Large intestine (tissue), 12 donors: ENCODE results near the gene ATG3. TPM values are rescaled to one million over a fixed set of nuclear protein-coding genes. Genes with fewer than 3 reads are reported as not detected.

Experiments
- DNase-seq, 2 donors: peaks; one replicate each; pipeline versions ENCODE4 v3.0.0 to v3.0.0-alpha.2; 2013
- H3K27ac ChIP-seq: one replicate; pipeline ENCODE4 v1.5.1; 2013; ENCODE audit warnings: low read length
- H3K27me3 ChIP-seq: 2 replicates; pipeline ENCODE4 v1.6.1; 2013; ENCODE audit warnings: low read length; ENCODE audit not compliant: control insufficient read depth, insufficient read depth
- H3K36me3 ChIP-seq: 2 replicates; pipeline ENCODE4 v1.6.1; 2013; ENCODE audit warnings: low read length; ENCODE audit not compliant: control insufficient read depth, insufficient read depth
- H3K4me1 ChIP-seq: one replicate; pipeline ENCODE4 v1.6.1; 2013; ENCODE audit warnings: low read length; ENCODE audit not compliant: control insufficient read depth, insufficient read depth
- H3K4me3 ChIP-seq: one replicate; pipeline ENCODE4 v1.5.1; 2013; ENCODE audit warnings: low read length
- H3K9me3 ChIP-seq: one replicate; pipeline ENCODE4 v1.6.1; 2013; ENCODE audit warnings: mild to moderate bottlenecking, low read depth, low read length, moderate library complexity; ENCODE audit not compliant: control insufficient read depth
- WGBS: methylation state at CpG from one replicate; pipeline ENCODE4 v1.1.5; 2013; ENCODE audit warnings: low lambda C conversion rate; ENCODE audit not compliant: insufficient coverage; 5-methylcytosine and 5-hydroxymethylcytosine counted together
- long read RNA-seq, 11 donors: transcript quantifications; one replicate each; lab custom pipeline, GENCODE V29; 2026
- polyA plus RNA-seq: library from polyadenylated mRNA; unstranded; fragments of 120-200 nt; gene quantifications from one replicate; pipeline ENCODE4 v1.2.1, GENCODE V29; 2013

The ATG3 gene
- polyA plus RNA-seq, result 45.1 TPM
- long read RNA-seq, donor 1, transcript ATG3-201 (12 exons, 1,570 nt), result major isoform, 17 of 19 reads
- long read RNA-seq, donor 1, partial matches to known transcripts, result 0 of 19 reads
- long read RNA-seq, donor 1, other reads (novel, unspliced or antisense), result 0 of 19 reads
- long read RNA-seq, donor 2, transcript ATG3-201 (12 exons, 1,570 nt), result major isoform, 24 of 47 reads
- long read RNA-seq, donor 2, partial matches to known transcripts, result 18 of 47 reads
- long read RNA-seq, donor 2, other reads (novel, unspliced or antisense), result 0 of 47 reads
- long read RNA-seq, donor 3, result 0 reads
- long read RNA-seq, donor 4, partial matches to known transcripts, result 0 of 6 reads
- long read RNA-seq, donor 4, other reads (novel, unspliced or antisense), result 0 of 6 reads
- long read RNA-seq, donor 5, transcript ATG3-201 (12 exons, 1,570 nt), result major isoform, 19 of 32 reads
- long read RNA-seq, donor 5, partial matches to known transcripts, result 11 of 32 reads
- long read RNA-seq, donor 5, other reads (novel, unspliced or antisense), result 0 of 32 reads
- long read RNA-seq, donor 6, transcript ATG3-201 (12 exons, 1,570 nt), result major isoform, 20 of 162 reads
- long read RNA-seq, donor 6, partial matches to known transcripts, result 135 of 162 reads
- long read RNA-seq, donor 6, other reads (novel, unspliced or antisense), result 0 of 162 reads
- long read RNA-seq, donor 7, transcript ATG3-201 (12 exons, 1,570 nt), result major isoform, 8 of 22 reads
- long read RNA-seq, donor 7, partial matches to known transcripts, result 12 of 22 reads
- long read RNA-seq, donor 7, other reads (novel, unspliced or antisense), result 0 of 22 reads
- long read RNA-seq, donor 8, transcript ATG3-207 (2 exons, 2,758 nt), result minor isoform, 6 of 52 reads
- long read RNA-seq, donor 8, transcript ATG3-201 (12 exons, 1,570 nt), result major isoform, 26 of 52 reads
- long read RNA-seq, donor 8, partial matches to known transcripts, result 18 of 52 reads
- long read RNA-seq, donor 8, other reads (novel, unspliced or antisense), result 0 of 52 reads
- long read RNA-seq, donor 9, transcript ATG3-201 (12 exons, 1,570 nt), result major isoform, 19 of 47 reads
- long read RNA-seq, donor 9, partial matches to known transcripts, result 13 of 47 reads
- long read RNA-seq, donor 9, other reads (novel, unspliced or antisense), result 11 of 47 reads
- long read RNA-seq, donor 10, transcript ATG3-201 (12 exons, 1,570 nt), result major isoform, 28 of 50 reads
- long read RNA-seq, donor 10, partial matches to known transcripts, result 6 of 50 reads
- long read RNA-seq, donor 10, other reads (novel, unspliced or antisense), result 14 of 50 reads
- long read RNA-seq, donor 11, transcript ATG3-201 (12 exons, 1,570 nt), result major isoform, 16 of 32 reads
- long read RNA-seq, donor 11, partial matches to known transcripts, result 13 of 32 reads
- long read RNA-seq, donor 11, other reads (novel, unspliced or antisense), result 0 of 32 reads

GRCh38 chr3:112561734-112562529 is at the start of gene ATG3, which contains the start of gene SLC35A5:
Gene ATG3 (minus strand): TSS chr3:112561962. CDS start chr3:112561528, 434 bp downstream.
Gene SLC35A5 (plus strand): TSS chr3:112562045. CDS start chr3:112563404, 1,359 bp downstream.
- peak within 1 kb of the TSS; percentile 100 for H3K27ac ChIP-seq
- no peaks in the 10 kb centered on the region for H3K27me3 ChIP-seq
- peak within 1 kb of the TSS; percentile 95 for H3K4me3 ChIP-seq
- peaks cover 20% of the 10 kb centered on the region for H3K4me1 ChIP-seq
- no CpG with 5 or more reads among the region's 58 CpGs for WGBS
- peaks cover 5% of the 10 kb centered on the region for H3K36me3 ChIP-seq
- no peaks in the 10 kb centered on the region for H3K9me3 ChIP-seq
- DNase-seq, result peak; percentile 98 to 99

GRCh38 chr3:112610121-112610520 is 48.4 kb upstream of the ATG3 start:
- 76% methylated on average over 2 of the region's 3 CpGs for WGBS
- H3K36me3 ChIP-seq, result peaks cover 2% of the 10 kb centered on the region

GRCh38 chr3:112607863-112608262 is 46.1 kb upstream of the ATG3 start:
- Histone ChIP-seq H3K9me3 (no peaks in the 10 kb centered on the region), H3K36me3 (peaks cover 2% of the 10 kb centered on the region), H3K27ac (no peak overlapping the region), H3K27me3 (peaks cover 2% of the 10 kb centered on the region), H3K4me1 (no peaks in the 10 kb centered on the region), H3K4me3 (no peak overlapping the region)
- DNase-seq, result no peak

More at GRCh38 chr3:112610121-112610520, 48.4 kb upstream of the ATG3 start:
- DNase-seq, result no peak
- no peak overlapping the region for H3K4me3 ChIP-seq
- no peaks in the 10 kb centered on the region for H3K9me3 ChIP-seq
- peaks cover 2% of the 10 kb centered on the region for H3K27me3 ChIP-seq
- H3K27ac ChIP-seq, result no peak overlapping the region
- H3K4me1 ChIP-seq, result no peaks in the 10 kb centered on the region

- Histone ChIP-seq H3K27ac (no peak overlapping the region), H3K36me3 (peaks cover 2% of the 10 kb centered on the region), H3K9me3 (no peaks in the 10 kb centered on the region), H3K27me3 (peaks cover 2% of the 10 kb centered on the region), H3K4me3 (no peak overlapping the region), H3K4me1 (no peaks in the 10 kb centered on the region)
- WGBS, result no CpG with 5 or more reads among the region's 2 CpGs
- DNase-seq, result no peak
Observed at GRCh38 chr3:112606098-112606497, 44.3 kb upstream of the ATG3 start.

GRCh38 chr3:112605285-112605684 is 43.5 kb upstream of the ATG3 start:
- Histone ChIP-seq H3K4me3 (no peak overlapping the region), H3K27me3 (peaks cover 2% of the 10 kb centered on the region), H3K4me1 (no peaks in the 10 kb centered on the region), H3K9me3 (no peaks in the 10 kb centered on the region), H3K36me3 (peaks cover 2% of the 10 kb centered on the region), H3K27ac (no peak overlapping the region)
- DNase-seq, result peak; percentile 5 to 15
- 80% methylated on average over 1 of the region's 9 CpGs for WGBS

GRCh38 chr3:112604536-112604935 is 42.8 kb upstream of the ATG3 start:
- Histone ChIP-seq H3K4me1 (no peaks in the 10 kb centered on the region), H3K36me3 (peaks cover 2% of the 10 kb centered on the region), H3K27me3 (peaks cover 2% of the 10 kb centered on the region), H3K27ac (no peak overlapping the region), H3K9me3 (no peaks in the 10 kb centered on the region), H3K4me3 (no peak overlapping the region)
- WGBS, result 80% methylated on average over 1 of the region's 4 CpGs
- no peak for DNase-seq

GRCh38 chr3:112602217-112602838 is 40.6 kb upstream of the ATG3 start:
- H3K36me3 ChIP-seq, result peaks cover 2% of the 10 kb centered on the region
- no peak overlapping the region for H3K4me3 ChIP-seq
- no peak overlapping the region for H3K27ac ChIP-seq
- DNase-seq, result no peak
- no peaks in the 10 kb centered on the region for H3K9me3 ChIP-seq
- no peaks in the 10 kb centered on the region for H3K4me1 ChIP-seq
- peaks cover 2% of the 10 kb centered on the region for H3K27me3 ChIP-seq

- H3K36me3 ChIP-seq, result peaks cover 4% of the 10 kb centered on the region
- H3K27ac ChIP-seq, result no peak overlapping the region
Observed at GRCh38 chr3:112598731-112599130, 37.0 kb upstream of the ATG3 start.

GRCh38 chr3:112597945-112598344 is 36.2 kb upstream of the ATG3 start:
- WGBS, result 100% methylated on average over 2 of the region's 2 CpGs

More at GRCh38 chr3:112598731-112599130, 37.0 kb upstream of the ATG3 start:
- Histone ChIP-seq H3K4me3 (no peak overlapping the region), H3K4me1 (no peaks in the 10 kb centered on the region), H3K27me3 (no peaks in the 10 kb centered on the region), H3K9me3 (no peaks in the 10 kb centered on the region)
- DNase-seq, result no peak

More at GRCh38 chr3:112597945-112598344, 36.2 kb upstream of the ATG3 start:
- Histone ChIP-seq H3K36me3 (peaks cover 10% of the 10 kb centered on the region), H3K4me3 (no peak overlapping the region), H3K27ac (no peak overlapping the region), H3K4me1 (no peaks in the 10 kb centered on the region), H3K27me3 (no peaks in the 10 kb centered on the region), H3K9me3 (no peaks in the 10 kb centered on the region)
- DNase-seq, result no peak
